HG02623 (cell line): ENCODE results near the gene TMC7.
"Not testable (repeated sequence)": the region's sequence is repeated elsewhere in the genome, so short reads cannot be mapped to it uniquely, and the experiment has no call there.

ENCODE experiments used
- ATAC-seq: cut with Tn5 transposase; IDR thresholded peaks from one replicate; pipeline ENCODE4 v1.9.1; 2021; ENCODE audit warnings: moderate library complexity; ENCODE audit not compliant: unreplicated experiment

TMC7 gene

DNA sequence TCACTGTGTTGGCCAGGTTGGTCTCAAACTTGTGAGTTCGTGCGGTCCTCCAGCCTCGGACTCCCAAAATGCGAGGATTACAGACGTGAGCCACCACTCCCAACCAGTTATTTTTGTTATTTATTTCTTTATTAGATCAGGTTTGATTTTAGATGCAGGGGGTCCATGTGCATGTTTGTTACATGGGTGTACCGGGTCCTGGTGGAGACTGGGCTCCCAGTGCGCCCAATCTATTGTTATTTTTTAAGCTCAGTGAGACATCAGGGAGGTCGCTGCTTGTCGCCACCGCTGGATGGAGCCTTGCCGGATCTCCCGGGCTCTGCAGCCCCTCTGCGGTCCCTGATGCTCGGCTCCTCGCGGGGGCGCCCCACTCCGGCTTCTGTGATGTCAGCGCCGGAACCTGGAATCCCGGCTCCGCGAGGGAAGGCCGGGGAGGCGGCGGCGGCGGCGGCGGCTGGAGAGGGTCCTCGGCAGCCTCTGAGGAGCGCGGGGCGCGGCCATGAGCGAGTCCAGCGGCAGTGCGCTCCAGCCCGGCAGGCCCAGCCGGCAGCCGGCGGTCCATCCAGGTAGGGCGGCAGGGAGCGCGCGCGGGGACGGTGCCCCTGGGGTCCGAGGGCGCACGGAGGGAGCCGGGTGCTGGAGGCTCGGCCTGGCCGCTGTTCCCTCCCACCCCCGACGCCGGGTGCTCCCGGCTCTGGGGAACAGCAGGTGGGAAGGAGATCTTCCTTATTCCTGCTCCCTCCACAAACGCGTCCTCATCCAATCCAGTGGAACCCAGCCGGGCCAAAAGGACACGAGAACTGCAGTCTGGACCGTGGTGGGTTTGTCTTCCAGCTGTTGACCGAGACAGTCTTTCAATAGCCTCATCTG lies at the start of gene TMC7:
TSS of gene TMC7 (plus strand) at position 370 of the 870 bp plus-strand sequence. CDS start at position 500, 130 bp downstream.
- no peak for ATAC-seq

- no peak for ATAC-seq
Measured at GRCh38 chr16:18936727-18937340, 46.9 kb upstream of the TMC7 start.

DNA sequence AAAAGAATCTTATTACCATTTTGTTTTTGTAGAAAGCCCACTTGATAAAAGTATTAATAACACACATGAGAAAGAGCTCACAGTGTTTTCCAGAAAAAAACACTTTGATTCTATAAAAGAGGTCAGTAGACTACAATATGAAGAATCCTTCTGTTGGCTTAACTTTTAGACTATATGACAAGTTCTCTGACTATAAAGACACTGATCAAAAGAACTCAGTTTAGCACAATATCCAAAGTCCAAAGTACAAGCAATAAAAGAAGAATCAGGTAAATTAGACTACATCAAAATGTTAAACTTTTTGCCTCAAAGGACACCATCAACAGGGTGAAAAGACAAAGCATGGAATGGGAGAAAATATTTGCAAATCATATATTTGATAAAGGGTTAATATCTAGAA lies 46.3 kb upstream of the TMC7 start:
- no peak for ATAC-seq

DNA sequence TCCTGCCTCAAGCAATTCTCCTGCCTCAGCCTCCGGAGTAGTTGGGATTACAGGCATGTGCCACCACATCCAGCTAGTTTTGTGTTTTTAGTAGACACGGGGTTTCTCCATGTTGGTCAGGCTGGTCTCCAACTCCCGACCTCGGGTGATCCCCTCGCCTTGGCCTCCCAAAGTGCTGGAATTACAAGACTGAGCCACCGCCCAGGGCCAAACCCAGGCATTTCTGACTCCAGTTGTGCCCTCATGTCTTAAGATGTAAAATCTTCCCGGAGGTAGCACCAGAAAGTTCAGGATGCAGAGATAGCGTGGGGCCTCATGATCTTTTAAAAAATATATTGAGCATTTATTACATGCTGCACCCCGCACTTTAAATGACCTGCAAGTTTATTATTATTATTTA lies 44.7 kb upstream of the TMC7 start:
- ATAC-seq, result no peak

- no peak for ATAC-seq
Measured at GRCh38 chr16:18941471-18941870, 42.3 kb upstream of the TMC7 start.

- ATAC-seq, result no peak
Measured at GRCh38 chr16:18942061-18942460, 41.7 kb upstream of the TMC7 start.

DNA sequence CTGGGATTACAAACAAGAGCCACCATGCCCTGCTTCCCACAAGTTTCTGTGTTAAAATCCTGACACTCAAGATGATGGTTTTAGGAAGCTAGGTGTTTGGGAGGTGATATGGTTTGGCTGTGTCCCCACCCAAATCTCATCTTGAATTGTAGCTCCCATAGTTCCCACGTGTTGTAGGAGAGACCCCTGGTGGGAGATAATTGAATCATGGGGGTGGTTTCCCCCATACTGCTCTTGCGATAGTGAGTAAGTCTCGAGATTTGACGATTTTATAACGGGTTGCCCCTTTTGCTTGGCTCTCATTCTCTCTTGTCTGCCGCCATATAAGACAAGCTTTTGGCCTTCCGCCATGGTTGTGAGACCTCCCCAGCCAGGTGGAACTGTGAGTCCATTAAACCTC lies 40.3 kb upstream of the TMC7 start:
- ATAC-seq, result no peak

DNA sequence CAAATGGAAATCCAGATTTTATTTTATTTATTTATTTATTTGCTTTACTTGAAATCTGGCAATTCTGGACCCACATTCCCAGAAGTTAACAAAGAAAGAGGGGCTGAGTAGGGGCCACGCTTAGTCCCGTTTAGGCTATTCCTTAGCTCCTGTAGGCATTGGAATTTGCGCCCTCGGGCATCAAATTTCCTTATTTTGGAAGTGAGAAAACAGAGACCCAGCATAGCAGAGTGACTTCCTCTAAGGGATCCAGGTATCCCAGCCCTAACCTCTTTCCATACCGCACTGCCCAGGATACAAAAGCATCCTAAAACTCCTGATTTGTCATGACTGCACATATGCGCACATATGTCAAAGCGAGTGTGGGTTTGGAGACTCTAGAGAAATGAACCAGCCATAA lies 38.5 kb upstream of the TMC7 start:
- no peak for ATAC-seq

DNA sequence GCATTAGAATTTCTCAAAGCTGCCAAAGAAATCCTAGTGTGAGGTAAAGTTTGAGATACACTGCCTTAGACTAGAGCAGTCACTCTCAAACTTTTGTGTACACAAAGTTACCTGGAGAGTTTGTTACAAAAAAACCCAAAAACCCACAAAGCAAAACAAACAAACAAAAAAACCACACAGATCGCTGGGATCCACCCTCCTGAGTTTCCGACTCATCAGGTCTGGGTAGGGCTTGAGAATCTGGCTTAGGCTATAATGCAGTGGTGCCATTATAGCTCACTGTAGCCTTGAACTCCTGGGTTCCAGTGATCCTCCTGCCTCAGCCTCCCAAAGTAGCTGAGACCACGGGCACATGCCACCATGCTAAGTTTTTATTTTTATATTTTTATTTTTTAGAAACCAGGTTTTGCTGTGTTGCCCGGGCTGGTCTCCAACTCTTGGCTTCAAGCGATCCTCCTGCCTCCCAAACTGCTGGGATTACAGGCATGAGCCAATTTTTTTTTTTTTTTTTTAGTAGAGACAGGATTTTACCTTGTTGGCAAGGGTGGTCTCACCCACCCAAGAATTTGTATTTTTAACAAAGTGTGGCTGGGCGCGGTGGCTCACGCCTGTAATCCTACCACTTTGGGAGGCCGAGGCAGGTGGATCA lies 35.2 kb upstream of the TMC7 start:
- ATAC-seq, result no peak

- no peak for ATAC-seq
Measured at GRCh38 chr16:18950469-18951185, 33.1 kb upstream of the TMC7 start.

DNA sequence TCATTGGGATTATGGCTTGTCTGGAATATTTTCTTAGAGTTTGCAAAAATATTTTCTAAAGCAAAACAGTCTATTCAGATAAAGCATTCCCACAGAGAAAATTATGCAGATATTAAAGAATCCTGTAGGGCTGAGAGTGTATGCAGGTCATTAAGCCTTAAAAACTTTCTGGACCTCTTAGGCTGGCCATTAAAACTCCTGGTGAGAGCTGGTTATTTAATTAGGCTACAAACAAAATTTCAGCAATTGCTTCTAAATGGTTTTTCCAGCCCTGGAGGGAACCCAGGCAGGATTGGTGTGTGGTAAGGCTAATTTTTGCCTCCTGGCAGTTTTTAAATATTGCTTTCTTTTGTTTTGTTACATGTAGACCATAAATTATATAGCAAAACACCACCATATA lies 30.2 kb upstream of the TMC7 start:
- ATAC-seq, result no peak

GRCh38 chr16:18955874-18956580 lies 27.7 kb upstream of the TMC7 start:
- ATAC-seq, result not testable (repeated sequence)

DNA sequence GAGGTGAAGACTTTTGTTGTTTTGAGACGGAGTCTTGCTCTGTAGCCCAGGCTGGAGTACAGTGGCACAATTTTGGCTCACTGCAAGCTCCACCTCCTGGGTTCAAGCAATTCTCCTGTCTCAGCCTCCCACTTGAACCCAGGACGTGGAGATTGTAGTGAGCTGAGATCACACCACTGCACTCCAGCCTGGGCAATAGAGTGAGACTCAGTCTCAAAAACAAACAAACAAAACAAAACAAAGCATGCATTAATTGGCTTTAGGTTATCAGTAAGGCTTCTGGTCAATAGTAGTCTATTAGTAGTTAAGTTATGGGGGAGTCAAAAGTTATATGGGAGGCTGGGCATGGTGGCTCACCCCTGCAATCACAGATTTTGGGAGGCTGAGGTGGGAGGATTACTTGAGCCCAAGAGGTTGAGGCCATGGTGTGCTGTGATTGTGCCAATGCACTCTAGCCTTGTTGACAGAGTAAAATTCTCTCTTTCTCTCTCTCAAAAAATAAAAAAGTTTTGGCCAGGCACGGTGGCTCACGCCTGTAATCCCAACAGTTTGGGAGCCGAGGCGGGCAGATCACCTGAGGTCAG lies 27.0 kb upstream of the TMC7 start:
- ATAC-seq, result not testable (repeated sequence)

GRCh38 chr16:18958621-18959029 lies 25.1 kb upstream of the TMC7 start:
- no peak for ATAC-seq

DNA sequence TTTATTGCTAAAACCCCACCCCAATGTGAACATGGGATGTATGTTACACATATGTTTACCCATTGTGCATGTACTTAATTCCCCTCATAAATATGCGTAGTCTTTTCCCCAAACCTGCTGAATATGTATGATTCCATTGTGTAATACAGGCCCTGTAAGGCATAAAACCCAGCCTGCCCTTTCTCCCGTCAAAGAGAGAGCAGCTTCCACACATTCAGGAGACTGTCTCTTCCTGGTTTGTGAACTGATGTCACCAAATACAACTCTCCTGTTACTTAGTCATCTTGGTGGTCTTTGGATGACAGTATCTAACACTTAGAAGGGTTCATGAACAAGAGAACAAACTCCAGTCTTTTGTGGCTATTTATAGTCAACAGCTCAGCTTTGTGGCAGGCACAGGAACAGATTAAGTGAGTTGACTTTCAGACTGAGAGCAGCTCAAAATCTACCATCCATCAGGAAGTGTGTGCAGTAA lies 24.7 kb upstream of the TMC7 start:
- ATAC-seq, result no peak

- no peak for ATAC-seq
Measured at GRCh38 chr16:18965555-18965954, 18.2 kb upstream of the TMC7 start.

DNA sequence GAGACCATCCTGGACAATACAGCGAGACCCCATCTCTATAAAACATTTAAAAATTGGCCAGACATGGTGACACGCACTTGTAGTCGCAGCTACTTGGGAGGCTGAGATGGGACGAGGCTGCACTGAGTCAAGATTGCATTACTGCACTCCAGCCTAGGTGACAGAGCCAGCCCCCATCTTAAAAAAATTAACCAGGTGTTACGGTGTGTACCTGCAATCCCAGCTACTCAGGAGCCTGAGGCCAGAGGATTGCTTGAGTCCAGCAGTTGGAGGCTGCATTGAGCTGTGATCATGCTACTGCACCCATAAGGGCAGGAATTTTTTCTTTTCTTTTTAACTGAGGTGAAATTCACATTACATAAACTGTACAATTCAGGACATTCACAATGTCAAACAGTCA lies 16.9 kb upstream of the TMC7 start:
- ATAC-seq, result no peak

- ATAC-seq, result no peak
Measured at GRCh38 chr16:18969050-18969854, 14.5 kb upstream of the TMC7 start.

DNA sequence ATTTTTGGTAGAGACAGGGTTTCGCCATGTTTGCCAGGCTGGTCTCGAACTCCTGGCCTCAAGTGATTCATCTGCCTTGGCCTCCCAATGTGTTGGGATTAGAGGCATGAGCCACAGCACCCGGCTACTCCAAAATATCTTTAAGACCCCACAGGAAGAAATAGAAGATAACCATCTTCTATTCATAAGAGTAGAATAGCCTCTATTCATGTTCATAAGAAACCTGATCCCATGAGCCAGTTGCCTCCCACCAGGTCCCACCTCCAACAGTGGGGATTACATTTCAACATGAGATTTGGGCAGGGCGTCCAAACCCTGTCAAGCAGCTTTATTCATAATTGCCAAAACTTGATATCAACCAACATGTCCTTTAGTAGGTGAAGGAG lies 13.9 kb upstream of the TMC7 start:
- no peak for ATAC-seq
